Epithelial cell of esophagus (primary cell): ENCODE measurements around the gene GATB.

ENCODE experiments used
- DNase-seq: peaks from one replicate; pipeline ENCODE4 v3.0.0; 2010; ENCODE audit warnings: low read depth
- H3K4me3 ChIP-seq: 2 replicates; pipeline ENCODE4 v1.5.1; 2011; ENCODE audit warnings: mild to moderate bottlenecking, low read length, control low read depth
- TF ChIP-seq, protein P1 (sequence below): IDR thresholded peaks from 2 replicates; pipeline ENCODE4 v1.5.1; 2011; ENCODE audit warnings: low read depth, mild to moderate bottlenecking, low read length, control low read depth, inconsistent platforms; ENCODE audit not compliant: insufficient read depth; ENCODE audit errors: missing control alignments

Gene GATB

DNA sequence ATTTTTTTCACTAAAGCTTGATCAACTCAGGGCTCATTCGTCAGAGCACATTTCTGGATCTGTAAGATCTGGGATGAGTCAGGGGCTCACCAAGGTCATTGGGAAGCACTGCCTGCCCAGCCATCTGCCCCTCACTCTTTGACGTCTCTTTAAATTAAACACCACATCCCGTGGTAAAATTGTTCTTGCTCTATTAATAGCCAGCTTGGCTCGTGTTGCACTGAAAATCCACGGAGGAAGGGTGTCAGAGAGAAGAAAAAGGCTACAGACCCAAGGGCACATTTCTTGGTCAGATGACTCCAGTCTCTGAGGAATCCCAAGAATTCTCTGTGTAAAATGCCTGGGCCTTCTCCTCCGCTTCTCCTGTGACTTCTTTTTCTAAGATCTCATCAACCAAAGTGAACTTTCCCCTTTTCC is 45.7 kb upstream of the GATB start:
- TF ChIP-seq, protein P1, sequence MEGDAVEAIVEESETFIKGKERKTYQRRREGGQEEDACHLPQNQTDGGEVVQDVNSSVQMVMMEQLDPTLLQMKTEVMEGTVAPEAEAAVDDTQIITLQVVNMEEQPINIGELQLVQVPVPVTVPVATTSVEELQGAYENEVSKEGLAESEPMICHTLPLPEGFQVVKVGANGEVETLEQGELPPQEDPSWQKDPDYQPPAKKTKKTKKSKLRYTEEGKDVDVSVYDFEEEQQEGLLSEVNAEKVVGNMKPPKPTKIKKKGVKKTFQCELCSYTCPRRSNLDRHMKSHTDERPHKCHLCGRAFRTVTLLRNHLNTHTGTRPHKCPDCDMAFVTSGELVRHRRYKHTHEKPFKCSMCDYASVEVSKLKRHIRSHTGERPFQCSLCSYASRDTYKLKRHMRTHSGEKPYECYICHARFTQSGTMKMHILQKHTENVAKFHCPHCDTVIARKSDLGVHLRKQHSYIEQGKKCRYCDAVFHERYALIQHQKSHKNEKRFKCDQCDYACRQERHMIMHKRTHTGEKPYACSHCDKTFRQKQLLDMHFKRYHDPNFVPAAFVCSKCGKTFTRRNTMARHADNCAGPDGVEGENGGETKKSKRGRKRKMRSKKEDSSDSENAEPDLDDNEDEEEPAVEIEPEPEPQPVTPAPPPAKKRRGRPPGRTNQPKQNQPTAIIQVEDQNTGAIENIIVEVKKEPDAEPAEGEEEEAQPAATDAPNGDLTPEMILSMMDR = no peak
- no peak for DNase-seq
- H3K4me3 ChIP-seq = no peak overlapping the region

DNA sequence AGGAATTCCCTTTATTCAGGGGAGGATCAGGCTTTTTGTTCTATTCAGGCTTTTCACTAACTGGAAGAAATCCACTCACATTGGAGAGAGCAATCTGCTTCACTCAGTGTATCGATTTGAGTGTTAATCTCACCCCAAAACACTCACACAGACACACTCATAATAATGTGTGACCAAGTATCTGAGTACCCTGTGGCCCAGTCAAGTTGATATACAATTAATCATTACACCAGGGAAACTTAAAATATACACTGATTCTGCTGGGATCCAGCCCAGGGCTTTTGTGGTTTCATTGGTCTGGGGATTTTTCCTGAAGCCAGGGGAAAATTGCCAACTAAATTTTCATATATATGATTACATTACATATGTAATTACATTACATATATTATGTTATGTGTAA is 44.0 kb upstream of the GATB start:
- H3K4me3 ChIP-seq = no peak overlapping the region
- DNase-seq = no peak
- TF ChIP-seq, protein P1 = no peak

DNA sequence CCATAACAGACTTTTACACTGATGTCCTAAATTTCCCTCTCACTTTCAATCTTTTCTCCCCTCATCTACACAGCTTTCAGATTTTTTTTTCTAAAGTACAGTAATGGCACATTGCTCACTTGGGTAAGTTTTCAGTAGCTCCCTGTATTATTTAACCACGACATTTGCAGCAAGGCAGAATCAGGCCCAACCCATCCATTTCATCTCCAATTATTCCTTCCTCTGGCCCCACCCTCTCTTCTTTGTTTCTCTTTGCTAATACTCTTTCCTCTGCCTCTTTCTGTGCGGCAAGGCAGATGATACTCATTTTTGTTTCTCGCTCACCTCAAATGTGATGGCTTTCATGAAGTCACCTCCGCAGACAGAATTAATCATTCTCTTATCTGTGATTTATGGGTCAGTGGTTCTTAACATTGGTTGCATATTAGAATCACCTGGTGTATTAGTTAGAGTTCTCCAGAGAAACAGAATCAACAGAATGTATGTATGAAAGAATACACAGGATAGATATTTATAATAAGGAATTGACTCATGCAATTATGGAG is 43.4 kb upstream of the GATB start:
- H3K4me3 ChIP-seq = no peak overlapping the region
- DNase-seq = no peak
- TF ChIP-seq, protein P1 = no peak

DNA sequence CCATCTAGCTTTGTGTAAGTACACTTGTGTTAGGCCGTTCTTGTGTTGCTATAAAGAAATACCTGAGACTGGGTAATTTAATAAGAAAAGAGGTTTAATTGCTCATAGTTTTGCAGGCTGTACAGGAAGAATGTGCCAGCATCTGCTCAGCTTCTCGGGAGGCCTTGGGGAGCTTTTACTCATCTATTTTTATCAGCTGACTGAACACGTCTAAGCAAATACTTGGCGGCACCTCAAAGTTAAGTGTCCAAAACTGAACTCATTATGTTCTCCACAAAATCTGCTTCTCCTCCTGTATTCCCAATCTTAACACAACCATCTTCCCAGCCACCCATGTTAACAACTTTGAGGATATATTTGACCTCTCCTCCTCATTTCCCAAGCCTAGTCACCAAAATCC is 42.4 kb upstream of the GATB start:
- no peak for DNase-seq
- no peak overlapping the region for H3K4me3 ChIP-seq
- TF ChIP-seq, protein P1 = no peak

DNA sequence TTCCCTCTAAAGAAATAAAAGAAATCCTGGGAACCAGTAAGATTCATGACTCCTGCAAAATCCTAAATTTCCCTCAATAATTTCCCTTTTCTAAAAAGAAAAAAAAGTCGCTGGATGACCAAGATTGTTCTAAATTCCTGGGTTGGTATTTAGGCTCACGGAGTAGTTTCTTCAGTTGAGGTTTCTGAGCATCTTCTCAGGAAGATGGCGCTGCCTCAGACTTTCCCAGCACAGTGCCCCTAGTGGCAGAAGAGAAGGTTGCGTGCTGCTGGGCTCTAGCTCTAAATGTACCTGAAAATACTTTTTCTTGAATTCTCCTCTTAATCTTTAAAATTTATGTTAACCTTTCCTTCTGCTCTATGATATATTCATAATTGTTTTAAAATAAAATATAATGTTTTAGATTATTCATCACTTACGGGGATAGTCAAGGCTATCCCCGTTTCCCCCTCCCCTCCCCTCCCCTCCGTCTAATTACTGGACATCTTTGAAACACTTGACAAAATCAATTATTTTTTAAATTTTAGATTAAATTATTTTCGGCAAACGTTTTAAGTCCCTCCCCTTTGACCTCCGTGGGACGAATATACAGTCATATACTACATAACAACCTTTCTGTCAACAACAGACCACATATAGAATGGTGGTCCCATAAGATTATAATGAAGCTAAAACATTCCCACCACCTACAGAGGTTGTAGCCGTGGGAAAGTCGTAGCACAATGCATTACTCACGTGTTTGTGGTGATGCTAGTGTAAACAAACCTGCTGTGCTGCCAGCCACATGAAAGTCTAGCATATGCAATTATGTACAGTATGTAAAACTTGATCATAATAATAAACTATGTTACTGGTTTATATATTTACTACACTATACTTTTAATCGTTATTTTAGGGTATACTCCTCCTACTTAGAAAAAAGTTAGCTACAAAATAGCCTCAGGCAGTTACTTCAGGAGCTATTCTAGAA is 41.0 kb upstream of the GATB start:
- H3K4me3 ChIP-seq = no peak overlapping the region
- TF ChIP-seq, protein P1 = peak; percentile 92
- DNase-seq = peak; percentile 65

DNA sequence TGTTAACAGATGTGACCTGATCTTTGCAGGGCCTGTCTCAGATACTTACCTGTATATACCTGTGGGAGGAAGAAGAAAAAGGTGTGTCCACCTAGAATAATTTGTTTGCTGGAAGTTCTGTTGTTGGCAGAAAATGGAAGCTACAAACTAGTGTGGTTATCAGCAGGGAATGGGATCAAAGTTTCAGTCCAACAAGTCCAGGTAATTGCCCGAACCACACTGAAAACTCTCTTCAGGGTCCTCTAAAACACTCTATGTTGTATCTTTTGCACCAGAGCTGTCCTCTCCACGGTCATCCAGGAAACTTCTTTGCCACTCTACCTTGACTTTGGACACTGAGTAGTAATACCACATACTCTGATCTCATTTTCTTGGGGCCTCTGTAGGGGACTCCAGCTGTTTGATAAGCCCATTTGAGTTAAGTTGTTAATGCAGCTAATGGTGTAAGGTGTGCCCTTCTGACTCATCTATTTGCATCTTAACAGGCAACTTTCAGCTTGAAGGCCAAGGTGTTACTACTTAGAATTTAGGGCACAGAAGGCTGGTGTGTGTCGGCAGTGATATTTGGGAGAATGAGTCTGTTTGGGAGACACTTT is 38.7 kb upstream of the GATB start:
- peak; percentile 36 for DNase-seq
- TF ChIP-seq, protein P1 = no peak
- no peak overlapping the region for H3K4me3 ChIP-seq
